Medulla oblongata (tissue), 1 donor: ENCODE measurements around the gene SMIM10L2A.
"Not testable (repeated sequence)": the region's sequence is repeated elsewhere in the genome, so short reads cannot be mapped to it uniquely, and the experiment has no call there.

Experiments
- DNase-seq: peaks from one replicate; pipeline ENCODE4 v3.0.0-alpha.2; 2015; ENCODE audit errors: extremely low spot score

SMIM10L2A gene

DNA sequence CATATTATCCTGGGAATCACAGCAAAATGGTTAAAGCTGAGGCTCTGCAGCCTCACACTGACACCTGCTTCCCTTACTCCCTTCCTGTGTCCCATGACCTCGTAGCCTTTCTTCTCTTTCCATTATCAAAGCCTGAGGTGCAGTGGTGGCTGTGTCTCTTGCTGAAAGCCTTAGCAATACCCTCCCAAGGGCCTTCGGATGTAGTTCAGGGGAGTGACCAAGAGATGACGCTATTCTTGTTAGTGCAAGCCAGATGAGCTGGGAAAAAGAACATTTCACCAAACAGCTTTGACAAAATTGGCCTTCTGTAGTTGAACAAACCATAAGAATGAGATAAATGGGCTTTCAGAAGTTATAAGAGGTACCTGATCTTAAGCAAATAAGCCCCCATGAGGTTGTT is 31.6 kb downstream of the SMIM10L2A start:
- DNase-seq = no peak

DNA sequence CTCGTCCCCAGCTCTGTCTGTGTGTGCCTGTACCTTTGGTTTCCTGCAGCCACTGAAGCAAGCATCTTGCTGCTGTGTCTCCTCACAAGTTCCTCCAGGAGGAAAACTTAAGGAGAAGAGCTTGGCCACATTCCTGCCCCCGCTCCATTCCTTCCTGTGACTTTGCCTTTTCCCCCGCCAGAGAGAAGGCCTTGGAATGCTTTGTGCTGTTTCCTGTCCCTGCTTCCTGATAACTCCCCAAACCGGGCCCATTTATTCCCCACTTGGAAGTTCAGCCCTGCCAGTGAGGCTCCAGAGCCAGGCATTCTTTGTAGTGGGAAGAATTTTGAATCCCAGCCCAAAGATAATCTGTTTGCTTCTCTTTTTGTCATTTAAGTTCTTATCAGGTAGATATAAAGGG is 33.1 kb downstream of the SMIM10L2A start:
- DNase-seq = no peak

DNA sequence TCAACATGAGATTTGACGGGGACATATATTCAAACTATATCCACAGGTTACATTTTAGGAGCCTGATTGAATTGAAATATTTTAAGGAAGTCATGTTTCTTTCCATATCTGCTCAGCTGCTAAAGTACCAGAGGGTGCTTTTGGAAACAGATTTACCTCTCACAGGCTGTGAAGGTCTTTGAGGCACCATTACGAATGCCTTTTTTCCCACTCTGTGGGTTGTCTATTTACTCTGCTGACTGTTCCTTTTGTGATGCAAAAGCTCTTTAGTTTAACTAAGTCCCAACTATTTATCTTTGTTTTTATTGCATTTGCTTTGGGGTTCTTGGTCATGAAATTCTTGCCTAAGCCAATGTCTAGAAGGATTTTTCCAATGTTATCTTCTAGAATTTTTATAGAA is 40.0 kb downstream of the SMIM10L2A start:
- DNase-seq = not testable (repeated sequence)

DNA sequence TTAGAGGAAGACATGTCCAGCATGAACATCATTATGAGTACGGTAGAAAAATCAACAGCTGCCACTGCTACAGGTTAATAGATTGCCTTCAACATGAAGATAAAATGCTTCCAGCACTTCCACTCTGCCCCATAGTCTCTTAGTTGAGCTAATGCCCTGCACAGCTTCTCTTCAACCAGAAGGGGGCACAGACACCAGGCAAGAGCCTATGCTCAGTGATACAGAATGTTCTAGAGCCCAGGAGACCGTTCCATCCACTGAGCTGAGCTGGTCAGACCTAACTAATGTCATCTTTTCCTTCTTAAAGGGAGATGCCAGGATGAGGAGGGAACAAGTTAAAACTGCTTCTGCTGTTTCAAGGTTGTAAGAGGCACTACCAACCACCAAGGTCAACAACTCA is 42.2 kb downstream of the SMIM10L2A start:
- no peak for DNase-seq

DNA sequence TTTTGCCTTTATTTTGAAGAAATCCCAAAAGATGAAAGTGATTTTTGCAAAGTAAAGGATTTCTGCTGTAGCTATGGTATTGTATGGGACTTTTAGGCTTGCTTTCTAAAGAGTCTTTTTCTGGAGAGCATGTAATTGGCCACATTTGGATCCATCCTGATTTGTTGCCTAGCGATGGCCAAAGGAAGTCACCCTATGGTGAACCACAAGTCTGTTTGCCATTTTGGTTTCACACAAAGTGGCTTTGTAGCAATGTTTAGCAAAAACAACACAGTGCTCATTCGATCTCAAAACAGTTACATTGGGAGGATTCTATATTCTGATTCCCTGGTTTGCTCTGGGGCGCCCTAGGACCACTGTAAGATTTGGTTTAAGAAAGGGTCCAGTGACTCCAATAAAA is 54.6 kb downstream of the SMIM10L2A start:
- DNase-seq = no peak

DNA sequence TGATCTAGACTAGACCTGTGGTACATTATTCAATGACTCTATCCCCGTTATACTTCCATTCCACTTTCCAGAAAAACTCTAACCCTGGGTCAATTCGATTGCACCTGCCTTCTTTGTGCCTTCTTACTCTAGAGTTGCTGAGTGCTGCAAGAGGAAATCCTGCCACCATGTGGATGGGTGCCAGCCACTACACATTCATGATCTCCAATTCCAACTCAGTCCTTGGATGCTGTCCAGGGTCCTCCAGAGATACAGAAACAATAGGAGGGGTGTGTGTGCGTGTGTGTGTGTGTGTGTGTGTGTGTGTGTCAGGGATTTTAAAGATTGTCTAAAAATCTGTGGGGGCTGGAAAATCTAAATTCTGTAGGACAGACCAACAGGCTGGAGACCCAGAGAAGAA is 55.8 kb downstream of the SMIM10L2A start:
- peak; percentile 70 for DNase-seq
